Inferior parietal cortex (tissue), 1 donor: ENCODE data around the gene SPAG7.
"Not testable (repeated sequence)": the region's sequence is repeated elsewhere in the genome, so short reads cannot be mapped to it uniquely, and the experiment has no call there.

ENCODE experiments used
- DNase-seq: peaks from one replicate; pipeline ENCODE4 v3.0.0-alpha.2; 2016; ENCODE audit errors: extremely low spot score

SPAG7 gene

DNA sequence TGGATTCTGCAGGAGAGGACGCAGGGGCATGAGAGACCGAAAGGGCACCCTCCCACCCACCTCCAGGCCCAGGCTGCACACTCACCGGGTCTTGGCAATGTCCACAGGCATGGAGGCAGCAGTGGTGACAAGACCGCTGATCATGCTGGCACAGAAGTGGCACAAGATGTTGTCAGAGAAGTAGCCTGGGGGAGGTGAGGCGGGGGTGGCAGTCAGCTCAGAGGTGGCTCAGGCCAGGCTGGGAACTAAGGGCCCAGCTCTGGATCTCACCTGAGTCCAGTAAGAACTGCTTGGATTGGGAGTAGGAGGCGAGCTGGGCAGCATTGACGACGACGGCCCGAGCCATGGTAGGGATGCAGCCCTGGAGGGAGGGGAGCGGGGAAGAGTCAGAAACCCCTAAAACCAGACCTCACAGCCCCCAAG is 29.5 kb downstream of the SPAG7 start:
- no peak for DNase-seq

DNA sequence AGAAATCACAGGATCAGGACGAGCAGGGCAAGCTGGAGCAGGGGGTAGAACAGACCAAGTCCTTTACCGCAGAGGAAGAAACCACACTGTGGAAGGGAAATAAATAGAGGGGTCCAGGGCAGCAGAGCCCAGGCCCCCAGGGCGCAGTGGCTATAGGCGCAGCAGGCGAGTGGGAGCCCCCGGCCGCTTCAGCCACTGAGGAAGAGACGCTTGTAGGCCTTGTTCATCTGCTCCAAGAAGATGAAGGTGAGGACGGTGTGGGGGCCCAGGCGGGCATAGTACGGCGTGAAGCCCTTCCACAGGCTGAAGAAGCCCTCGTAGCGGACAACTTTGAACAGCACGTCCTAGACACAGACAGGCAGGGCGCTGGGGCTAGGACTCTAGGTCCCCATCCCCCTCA is 30.1 kb downstream of the SPAG7 start:
- DNase-seq, result no peak

DNA sequence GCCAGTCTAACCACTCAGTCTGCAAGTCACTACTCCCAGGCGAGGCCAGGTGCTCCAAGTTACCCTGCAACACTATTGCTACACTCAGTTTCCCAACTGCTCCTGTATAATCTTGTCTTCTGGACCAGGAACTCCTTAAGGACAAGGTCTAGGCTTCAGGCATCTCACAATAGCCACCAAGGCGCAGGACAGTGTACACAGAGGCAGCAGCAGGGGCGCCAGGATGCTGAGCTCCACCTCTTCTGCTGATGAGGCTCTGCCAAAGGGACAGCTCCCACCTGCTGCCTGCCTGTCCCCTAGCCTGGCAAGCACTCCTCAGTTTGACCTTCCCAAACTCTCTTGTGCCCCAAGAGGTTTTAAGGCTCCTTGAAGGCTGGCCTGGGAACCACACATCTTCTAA is 31.2 kb downstream of the SPAG7 start:
- DNase-seq, result no peak

DNA sequence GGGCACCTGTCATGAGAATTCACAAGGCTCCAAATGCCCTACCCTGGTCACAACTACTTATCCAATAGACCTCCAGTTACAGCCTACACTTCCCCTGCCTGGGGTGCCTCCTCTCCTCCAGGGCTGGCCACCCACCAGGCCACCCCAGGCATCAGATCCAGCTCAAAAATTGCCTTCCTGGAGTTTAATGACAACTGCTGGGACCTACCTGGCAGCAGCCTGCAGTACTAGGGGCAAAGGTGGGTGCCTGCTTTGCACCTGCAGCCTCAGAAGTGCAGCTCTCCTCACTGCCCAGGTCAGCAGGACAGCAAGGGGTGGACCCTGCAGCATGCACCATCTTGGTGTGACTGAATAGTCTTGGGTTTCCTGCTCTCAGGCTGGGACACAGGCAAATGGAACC is 32.0 kb downstream of the SPAG7 start:
- DNase-seq, result no peak

DNA sequence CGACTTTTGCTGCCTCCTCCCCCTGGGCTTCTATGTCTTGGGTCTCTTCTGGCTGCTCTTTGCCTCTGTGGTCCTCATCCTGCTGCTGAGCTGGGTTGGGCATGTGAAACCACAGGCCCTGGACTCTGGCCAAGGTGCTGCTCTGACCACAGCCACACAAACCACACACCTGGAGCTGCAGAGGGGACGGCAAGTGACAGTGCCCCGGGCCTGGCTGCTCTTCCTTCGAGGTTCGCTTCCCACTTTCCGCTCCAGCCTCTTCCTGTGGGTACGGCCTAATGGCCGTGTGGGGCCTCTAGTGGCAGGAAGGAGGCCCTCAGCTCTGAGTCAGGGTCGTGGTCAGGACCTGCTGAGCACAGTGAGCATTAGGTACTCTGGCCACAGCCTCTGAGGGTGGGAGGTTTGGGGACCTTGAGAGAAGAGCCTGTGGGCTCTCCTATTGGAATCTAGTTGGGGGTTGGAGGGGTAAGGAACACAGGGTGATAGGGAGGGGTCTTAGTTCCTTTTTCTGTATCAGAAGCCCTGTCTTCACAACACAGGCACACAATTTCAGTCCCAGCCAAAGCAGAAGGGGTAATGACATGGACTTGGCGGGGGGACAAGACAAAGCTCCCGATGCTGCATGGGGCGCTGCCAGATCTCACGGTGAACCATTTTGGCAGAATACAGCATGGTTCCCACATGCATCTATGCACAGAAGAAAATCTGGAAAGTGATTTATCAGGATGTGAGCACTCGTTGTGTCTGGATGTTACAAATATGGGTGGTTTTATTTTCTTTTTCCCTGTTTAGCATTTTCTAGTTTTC is 33.2 kb downstream of the SPAG7 start:
- DNase-seq, result no peak

DNA sequence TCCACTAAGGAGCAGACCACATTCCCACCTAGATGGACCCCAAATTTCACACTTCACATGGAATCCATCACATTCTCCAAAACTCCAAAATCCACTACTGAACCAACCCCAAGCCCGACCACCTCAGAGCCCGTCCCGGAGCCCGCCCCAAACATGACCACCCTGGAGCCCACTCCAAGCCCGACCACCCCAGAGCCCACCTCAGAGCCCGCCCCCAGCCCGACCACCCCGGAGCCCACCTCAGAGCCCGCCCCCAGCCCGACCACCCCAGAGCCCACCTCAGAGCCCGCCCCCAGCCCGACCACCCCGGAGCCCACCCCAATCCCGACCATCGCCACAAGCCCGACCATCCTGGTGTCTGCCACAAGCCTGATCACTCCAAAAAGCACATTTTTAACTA is 34.0 kb downstream of the SPAG7 start:
- DNase-seq, result no peak

DNA sequence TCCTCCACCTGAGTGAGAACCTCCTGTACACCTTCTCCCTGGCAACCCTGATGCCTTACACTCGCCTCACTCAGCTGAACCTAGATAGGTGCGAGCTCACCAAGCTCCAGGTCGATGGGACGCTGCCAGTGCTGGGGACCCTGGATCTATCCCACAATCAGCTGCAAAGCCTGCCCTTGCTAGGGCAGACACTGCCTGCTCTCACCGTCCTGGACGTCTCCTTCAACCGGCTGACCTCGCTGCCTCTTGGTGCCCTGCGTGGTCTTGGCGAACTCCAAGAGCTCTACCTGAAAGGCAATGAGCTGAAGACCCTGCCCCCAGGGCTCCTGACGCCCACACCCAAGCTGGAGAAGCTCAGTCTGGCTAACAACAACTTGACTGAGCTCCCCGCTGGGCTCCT is 34.9 kb downstream of the SPAG7 start:
- DNase-seq, result no peak

DNA sequence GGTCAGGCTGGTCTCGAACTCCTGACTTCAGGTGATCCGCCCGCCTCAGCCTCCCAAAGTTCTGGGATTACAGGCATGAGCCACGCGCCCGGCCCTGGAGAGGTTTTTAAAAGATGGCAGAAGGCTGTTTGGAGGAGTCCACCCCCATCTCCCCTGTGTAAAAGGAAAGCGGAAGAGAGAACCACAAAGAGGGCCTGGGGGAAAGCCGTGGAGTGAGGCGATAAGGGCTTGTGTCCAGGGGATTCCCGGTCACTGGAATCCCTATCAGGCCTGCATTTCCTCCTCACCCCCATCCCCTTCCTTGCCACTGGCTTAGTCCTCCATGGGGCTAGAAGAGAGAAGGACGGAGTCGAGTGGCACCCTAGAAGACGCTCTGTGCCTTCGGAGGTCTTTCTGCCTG is 35.7 kb downstream of the SPAG7 start, which contains the start of gene GP1BA:
GP1BA (plus strand) TSS at position 315 of the 400 bp plus-strand sequence. CDS start 328 bp downstream, outside the sequence.
- DNase-seq, result no peak

DNA sequence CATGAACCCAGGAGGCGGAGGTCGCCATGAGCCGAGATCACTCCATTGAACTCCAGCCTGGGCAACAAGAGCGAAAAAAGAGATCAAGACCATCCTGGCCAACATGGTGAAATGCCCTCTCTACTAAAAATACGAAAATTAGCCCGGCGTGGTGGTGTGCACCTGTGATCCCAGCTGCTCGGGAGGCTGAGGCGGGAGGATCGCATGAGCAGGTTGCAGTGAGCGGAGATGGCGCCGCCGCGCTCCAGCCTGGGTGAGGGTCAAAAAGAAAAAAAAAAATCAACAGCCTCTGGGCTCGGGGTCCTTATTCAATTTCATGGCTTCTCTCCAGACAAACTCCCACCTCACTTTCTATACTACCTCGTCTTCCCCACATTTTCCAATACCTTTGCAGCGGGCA is 38.7 kb downstream of the SPAG7 start:
- DNase-seq, result no peak

DNA sequence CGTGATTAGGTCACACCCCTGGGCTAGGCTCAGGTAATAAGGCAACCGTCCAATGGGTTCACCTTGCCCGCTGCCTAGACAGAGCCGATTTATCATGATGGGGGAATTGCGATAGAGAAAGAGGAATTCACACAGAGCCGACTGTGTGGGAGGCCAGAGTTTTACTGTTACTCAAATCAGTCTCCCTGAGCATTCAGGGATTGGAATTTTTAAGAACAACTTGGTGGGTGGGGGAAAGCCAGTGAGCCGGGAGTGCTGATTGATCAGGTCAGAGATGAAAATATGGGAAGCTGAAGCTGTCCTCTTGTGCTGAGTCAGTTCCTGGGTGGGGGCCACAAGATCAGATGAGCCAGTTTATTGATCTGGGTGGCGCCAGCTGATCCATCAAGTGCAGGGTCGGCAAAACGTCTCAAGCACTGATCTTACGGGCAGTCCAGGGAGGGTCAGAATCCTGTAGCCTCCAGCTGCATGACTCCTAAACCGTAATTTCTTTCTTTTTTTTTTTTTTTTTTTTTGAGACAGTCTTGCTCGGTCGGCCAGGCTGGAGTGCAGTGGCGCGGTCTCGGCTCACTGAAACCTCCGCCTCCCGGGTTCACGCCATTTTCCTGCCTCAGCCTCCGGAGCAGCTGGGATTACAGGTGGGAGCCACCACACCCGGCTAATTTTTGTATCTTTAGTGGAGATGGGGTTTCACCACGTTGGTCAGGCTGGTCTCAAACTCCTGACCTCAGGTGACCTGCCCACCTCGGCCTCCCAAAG is 40.9 kb downstream of the SPAG7 start:
- DNase-seq, result not testable (repeated sequence)

DNA sequence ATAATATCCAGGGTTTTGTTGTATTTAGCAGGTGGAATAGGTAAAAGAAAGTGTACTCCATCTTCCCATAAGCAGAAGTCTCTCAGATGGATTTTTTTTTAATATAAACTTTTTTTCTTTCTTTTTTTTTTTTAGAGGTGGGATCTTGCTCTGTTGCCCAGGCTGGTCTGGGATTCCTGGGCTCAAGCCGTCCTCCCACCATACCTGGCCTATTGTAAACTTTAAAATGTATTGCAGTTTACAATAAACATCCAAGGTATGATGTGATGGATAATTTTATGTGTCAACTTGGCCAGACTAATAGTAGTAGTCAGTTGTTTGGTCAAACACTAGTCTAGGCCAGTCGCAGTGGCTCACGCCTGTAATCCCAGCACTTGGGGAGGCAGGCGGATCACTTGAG is 46.3 kb downstream of the SPAG7 start:
- no peak for DNase-seq

DNA sequence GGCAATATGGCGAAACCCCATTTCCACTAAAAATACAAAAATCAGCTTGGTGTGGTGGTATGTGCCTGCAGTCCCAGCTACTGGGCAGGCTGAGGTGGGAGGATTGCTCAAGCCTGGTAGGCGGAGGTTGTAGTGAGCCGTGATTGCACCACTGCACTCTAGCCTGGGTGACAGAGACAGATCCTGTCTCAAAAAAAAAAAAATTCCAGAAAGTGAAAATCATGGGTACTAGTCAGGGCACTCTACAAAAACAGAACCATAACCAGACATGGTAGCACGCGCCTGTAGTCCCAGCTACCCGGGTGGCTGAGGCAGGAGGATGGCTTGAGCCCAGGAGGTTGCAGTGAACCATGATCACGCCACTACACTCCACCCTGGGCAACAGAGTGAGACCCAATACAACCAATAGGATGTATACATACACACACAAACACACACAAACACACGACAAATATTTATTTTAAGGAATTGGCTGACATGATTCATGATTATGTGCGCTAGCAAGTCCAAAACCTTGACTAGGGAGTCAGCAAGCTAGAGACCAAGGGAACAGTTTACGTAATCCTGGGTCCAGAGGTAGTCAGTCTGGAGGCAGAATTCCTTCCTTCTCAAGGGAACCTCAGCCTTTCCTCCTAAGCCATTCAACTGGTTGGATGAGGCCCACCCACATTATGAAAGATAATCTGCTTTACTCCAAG is 47.1 kb downstream of the SPAG7 start:
- no peak for DNase-seq

DNA sequence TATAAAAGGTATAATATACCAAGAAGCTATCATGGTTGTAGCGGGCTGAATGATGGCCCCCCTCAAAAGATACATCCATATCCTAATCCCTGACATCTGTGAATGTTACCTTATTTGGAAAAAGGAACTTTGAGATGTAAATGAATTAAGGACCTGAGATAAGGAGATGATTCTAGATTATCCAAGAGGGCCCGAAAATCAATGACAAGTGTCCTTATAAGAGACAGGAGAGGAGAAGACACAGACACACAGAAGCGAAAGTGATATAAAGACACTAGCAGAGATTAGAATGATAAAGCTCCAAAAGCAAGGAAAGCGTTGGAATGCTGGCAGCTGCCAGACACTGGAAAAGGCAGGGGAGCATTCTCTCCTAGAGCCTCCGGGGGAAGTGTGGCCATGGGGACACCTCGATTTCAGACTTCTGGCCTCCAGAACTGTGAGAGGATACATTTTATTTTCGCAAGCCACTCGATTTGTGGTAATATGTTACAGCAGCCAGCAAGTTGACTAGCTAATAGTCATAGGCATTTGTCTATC is 48.0 kb downstream of the SPAG7 start:
- DNase-seq, result no peak

DNA sequence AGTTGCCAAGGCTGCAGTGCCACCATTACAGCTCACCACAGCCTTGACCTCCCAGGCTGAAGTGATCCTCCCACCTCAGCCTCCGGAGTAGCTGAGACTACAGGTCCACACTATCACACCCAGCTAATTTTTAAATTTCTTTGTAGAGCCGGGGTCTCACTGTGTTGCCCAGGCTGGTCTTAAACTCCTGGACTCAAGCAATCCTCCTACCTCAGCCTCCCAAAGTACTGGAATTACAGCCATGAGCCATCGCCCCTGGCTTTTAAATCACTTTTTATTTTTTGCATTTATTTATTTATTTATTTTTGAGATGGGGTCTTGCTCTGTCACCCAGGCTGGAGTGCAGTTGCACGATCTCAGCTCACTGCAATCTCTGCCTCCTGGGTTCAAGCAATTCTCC is 53.1 kb downstream of the SPAG7 start:
- DNase-seq, result not testable (repeated sequence)

DNA sequence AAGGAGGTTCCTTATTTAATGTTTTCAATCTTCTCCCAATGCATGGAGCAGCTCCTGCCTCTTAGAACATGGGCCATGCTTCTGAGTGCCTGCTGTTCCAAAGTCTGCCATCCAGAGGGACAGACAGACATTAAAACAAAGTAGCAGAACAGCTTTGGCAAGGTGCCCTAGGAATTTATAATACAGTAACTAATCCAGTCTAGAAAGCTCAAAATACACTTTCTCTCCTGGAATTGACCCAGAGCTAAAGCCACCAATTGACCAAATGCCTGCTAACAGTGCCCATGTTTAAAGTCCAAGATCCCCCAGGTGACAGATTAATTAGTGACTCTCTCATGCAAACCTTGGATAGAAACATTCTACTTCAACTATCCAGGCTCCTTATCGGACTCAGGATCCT is 53.6 kb downstream of the SPAG7 start:
- no peak for DNase-seq
